Retinal pigment epithelial cell (primary cell): Measurements from ENCODE around the gene SFTPB.
"Not testable (repeated sequence)": the region's sequence is repeated elsewhere in the genome, so short reads cannot be mapped to it uniquely, and the experiment has no call there.

ENCODE experiments used
- DNase-seq: peaks from one replicate; pipeline ENCODE4 v3.0.0-alpha.2; 2010; ENCODE audit warnings: low read depth
- H3K4me3 ChIP-seq: 2 replicates; pipeline ENCODE4 v1.5.1; 2011; ENCODE audit warnings: mild to moderate bottlenecking, low read length, control low read depth, moderate library complexity
- TF ChIP-seq, protein P1 (sequence below): conservative IDR thresholded peaks from 2 replicates; pipeline ENCODE4 v1.5.1; 2011; ENCODE audit warnings: low read depth, low read length, control low read depth, inconsistent platforms

SFTPB gene

DNA sequence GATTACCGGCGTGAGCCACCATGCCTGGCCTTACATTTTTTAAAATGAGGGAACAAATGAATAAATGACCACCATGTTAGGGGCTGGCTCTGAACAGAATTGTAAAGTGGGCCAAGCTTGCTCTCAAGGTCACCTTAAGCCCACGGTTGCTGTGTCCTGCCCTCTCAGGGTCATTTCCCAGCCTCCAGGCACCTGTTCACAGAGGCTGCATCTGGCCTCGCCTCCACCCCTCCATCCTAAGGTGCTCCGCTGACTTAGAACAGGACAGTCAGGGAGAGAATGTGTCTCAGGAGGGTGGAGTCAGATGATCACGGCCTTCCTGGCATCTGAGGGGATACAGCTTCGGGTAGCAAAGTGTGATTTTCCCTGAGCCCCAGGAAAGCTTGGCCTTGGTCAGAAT is 7.3 kb downstream of the SFTPB start:
- TF ChIP-seq, protein P1, sequence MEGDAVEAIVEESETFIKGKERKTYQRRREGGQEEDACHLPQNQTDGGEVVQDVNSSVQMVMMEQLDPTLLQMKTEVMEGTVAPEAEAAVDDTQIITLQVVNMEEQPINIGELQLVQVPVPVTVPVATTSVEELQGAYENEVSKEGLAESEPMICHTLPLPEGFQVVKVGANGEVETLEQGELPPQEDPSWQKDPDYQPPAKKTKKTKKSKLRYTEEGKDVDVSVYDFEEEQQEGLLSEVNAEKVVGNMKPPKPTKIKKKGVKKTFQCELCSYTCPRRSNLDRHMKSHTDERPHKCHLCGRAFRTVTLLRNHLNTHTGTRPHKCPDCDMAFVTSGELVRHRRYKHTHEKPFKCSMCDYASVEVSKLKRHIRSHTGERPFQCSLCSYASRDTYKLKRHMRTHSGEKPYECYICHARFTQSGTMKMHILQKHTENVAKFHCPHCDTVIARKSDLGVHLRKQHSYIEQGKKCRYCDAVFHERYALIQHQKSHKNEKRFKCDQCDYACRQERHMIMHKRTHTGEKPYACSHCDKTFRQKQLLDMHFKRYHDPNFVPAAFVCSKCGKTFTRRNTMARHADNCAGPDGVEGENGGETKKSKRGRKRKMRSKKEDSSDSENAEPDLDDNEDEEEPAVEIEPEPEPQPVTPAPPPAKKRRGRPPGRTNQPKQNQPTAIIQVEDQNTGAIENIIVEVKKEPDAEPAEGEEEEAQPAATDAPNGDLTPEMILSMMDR: no peak
- H3K4me3 ChIP-seq: no peak overlapping the region
- DNase-seq: no peak

DNA sequence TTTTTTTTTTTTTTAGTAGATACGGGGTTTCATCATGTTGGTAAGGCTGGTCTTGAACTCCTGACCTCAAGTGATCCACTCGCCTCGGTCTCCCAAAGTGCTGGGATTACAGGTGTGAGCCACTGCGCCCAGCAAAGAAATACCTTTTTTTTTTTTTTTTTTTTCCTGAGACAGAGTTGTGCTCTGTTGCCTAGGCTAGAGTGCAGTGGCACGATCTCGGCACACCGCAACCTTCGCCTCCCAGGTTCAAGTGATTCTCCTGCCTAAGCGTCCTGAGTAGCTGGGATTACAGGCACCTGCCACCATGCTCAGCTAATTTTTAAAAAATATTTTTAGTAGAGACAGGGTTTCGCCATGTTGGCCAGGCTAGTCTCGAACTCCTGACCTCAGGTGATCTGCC is 7.7 kb downstream of the SFTPB start:
- not testable (repeated sequence) for H3K4me3 ChIP-seq, DNase-seq

- no peak for DNase-seq
- TF ChIP-seq, protein P1: no peak
- H3K4me3 ChIP-seq: no peak overlapping the region
Observed at GRCh38 chr2:85659324-85659981, 8.5 kb downstream of the SFTPB start.

DNA sequence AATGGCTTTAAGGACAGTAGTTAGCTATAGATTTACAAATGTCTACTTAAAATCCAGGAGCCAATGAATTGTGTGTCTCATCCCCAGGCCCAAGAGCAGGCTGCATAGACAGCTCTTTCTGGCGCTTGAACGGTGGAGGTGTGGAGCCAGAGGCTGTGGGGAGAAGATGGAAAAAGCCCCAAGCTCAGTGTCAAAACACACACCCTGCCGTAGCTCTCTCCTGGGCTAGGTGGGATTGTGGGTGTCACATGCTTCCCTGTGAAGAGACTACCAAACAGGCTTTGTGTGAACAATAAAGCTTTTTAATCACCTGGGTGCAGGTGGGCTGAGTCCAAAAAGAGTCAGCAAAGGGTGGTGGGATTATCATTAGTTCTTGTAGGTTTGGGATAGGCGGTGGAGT is 10.6 kb downstream of the SFTPB start:
- DNase-seq, H3K4me3 ChIP-seq: not testable (repeated sequence)

DNA sequence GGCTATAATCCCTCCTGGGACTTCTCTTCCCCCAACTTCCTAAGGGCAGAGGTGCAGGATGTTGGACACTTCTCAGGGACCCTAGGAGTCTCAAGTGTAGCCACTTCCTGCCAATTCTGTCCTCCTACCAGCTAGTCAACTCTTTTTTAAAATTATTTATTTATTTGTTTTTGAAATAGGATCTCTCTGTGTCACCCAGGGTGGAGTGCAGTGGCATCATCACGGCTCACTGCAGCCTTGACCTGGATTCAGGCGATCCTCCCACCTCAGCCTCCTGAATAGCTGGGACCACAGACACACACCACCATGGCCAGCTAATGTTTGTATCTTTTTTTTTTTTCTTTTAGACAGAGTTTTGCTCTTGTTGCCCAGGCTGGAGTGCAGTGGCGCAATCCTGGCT is 11.5 kb downstream of the SFTPB start:
- TF ChIP-seq, protein P1: no peak
- no peak overlapping the region for H3K4me3 ChIP-seq
- DNase-seq: no peak

DNA sequence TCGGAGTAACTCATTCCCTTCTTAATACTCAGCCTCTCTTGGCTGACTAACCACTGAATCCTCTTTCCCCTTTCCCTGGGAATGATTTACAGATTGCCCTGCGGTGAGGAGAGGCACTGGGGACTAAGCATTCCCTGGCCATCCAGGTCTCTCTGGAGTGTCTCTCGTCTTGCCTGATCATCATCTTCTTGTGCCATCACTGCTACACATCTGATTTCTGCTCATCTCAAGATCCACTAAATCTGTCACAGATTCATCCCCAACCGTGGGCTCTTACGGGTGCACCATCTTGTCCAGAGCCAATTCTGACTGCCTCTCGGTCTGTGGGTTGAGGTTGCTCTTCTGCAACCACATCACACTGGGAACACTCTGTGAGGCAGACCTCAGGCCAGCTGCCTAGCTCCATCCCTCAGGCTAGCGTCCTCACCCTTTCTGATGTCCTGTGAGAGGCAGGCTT is 12.0 kb downstream of the SFTPB start:
- no peak overlapping the region for H3K4me3 ChIP-seq
- DNase-seq: no peak

DNA sequence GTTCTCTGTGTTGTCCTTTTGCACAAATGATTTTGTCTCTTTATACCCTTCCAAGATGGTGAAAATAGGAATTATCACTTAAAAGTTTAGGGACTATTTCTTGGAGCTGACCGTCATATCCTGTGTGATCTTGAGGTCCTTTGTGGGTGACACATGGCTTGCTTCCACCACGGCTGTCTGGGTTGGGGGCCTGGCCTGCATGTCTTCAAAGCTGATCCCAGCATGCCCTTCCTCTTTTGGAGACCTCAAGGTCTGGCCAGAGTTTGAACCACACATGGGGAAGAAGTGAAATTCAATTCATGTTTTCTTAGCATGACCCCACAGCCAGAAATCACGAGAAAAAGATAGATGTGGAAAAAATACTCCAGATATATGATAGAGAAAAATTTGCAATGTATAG is 14.0 kb downstream of the SFTPB start:
- TF ChIP-seq, protein P1: no peak
- H3K4me3 ChIP-seq: no peak overlapping the region
- DNase-seq: no peak

More for the DNA sequence above, 12.0 kb downstream of the SFTPB start:
- TF ChIP-seq, protein P1: no peak

- no peak overlapping the region for H3K4me3 ChIP-seq
- DNase-seq: no peak
- TF ChIP-seq, protein P1: no peak
Observed at GRCh38 chr2:85652056-85652455, 15.9 kb downstream of the SFTPB start.
